Thyroid gland (tissue), 4 donors: ENCODE measurements around the gene AFAP1. TPM values are rescaled to one million over a fixed set of nuclear protein-coding genes. Genes with fewer than 3 reads are reported as not detected.

Experiments used
- DNase-seq, 2 donors: peaks; one replicate each; pipeline ENCODE4 v3.0.0-alpha.2; 2019
- H3K27ac ChIP-seq, 3 donors: fragments of 200-600 bp; sonication (generic); 1 replicate in 2 of 3; 2 replicates in 1 of 3; pipeline ENCODE4 v1.5.1; 2016 to 2019; ENCODE audit warnings: mild to moderate bottlenecking in 1 of 3, moderate library complexity in 1 of 3
- H3K27me3 ChIP-seq: fragments of 200-600 bp; sonication (generic); one replicate; pipeline ENCODE4 v1.5.1; 2019
- H3K36me3 ChIP-seq, 2 donors: fragments of 200-600 bp; sonication (generic); one replicate each; pipeline ENCODE4 v1.5.1; 2016 to 2019
- H3K4me1 ChIP-seq, 2 donors: fragments of 200-600 bp; sonication (generic); one replicate each; pipeline ENCODE4 v1.5.1; 2017 to 2019
- H3K4me3 ChIP-seq, 3 donors: fragments of 200-600 bp; sonication (generic); replicated peaks in 1 of 3; 1 replicate in 2 of 3; 2 replicates in 1 of 3; pipeline ENCODE4 v1.5.1; 2016; ENCODE audit warnings: mild to moderate bottlenecking in 1 of 3
- H3K9me3 ChIP-seq: fragments of 200-600 bp; sonication (generic); one replicate; pipeline ENCODE4 v1.5.1; 2017
- CTCF ChIP-seq, 6 experiments: fragments of 200-600 bp in 3 of 6; fragments of 450-650 bp in 3 of 6; sonication (generic) in 3 of 6; IDR thresholded peaks; one replicate each; pipeline ENCODE4 v1.5.1; 2016 to 2019; ENCODE audit warnings: antibody characterized with exemption in 6 of 6, mild to moderate bottlenecking in 2 of 6, inconsistent platforms in 1 of 6, moderate library complexity in 1 of 6
- POLR2A ChIP-seq, 2 donors: fragments of 450-650 bp; IDR thresholded peaks; one replicate each; pipeline ENCODE4 v1.6.1; 2017; ENCODE audit warnings: antibody characterized with exemption in 2 of 2, mild to moderate bottlenecking in 2 of 2, moderate library complexity in 1 of 2
- WGBS, 2 donors: methylation state at CpG; one replicate each; pipeline ENCODE4 v1.1.5; 2017; 5-methylcytosine and 5-hydroxymethylcytosine counted together
- intact Hi-C: fragments of 100-400 bp; cut with DNase I; formaldehyde crosslinking; loops from one replicate; pipeline ENCODE4 v1.15.1; 2023
- total RNA-seq, 4 donors: library from RNA; depleted of rRNA; stranded (reverse); fragments of >200 nt; gene quantifications; one replicate each; pipeline ENCODE4 v1.2.3, GENCODE V29; 2016

The AFAP1 gene
- total RNA-seq, 4 donors from 2014 or later, result 12.3 to 33.3 (median 26.2) TPM

DNA sequence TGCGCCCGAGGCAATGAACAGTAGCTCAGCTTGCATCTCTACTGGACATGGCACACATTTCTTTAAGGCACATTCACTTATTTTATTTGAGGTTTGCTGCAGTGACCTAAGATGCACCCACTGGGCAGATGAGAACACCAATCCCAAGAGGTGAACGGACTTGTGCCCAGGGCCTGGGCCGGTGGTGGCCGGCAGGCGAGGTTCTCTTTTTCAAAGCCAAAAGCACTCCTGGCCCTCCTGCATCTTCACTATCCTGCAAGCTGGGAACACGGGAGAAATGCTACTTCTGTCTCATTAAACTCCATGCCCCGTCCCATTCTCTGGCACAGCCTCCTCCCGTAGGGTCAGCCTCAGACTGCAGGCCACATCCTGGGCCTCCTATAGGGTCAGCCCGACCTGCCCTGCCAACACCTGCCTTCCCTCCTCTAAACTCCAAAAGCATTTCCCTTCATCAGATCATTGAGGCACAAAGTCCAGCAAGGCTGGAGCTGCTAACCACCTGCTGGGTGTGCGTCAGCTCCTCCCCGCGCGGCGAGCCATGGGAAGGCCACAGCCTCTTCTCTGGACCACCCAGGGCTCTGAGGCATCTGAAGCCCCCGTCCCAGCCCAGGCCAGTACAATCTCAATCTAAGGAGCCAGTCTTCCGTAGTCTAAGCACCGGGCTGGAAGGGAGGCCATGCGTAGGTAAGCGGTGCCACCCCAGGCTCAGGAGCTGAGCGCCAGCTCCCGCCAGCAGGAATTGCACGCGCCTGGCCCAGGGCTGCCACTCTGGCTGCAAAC, 166.1 kb downstream of the AFAP1 start:
- H3K9me3 ChIP-seq, result no peaks in the 10 kb centered on the region
- H3K4me3 ChIP-seq, result no peak overlapping the region
- H3K4me1 ChIP-seq, result peaks cover 13 to 17% of the 10 kb centered on the region in 2 donors
- DNase-seq, result no peak
- TF ChIP-seq POLR2A (IDR thresholded peaks at IDR 0.05) (no peak), CTCF (IDR thresholded peaks at IDR 0.05) (no peak)
- peak overlapping the region in 2 of 3 donors; percentile 74 to 93 for H3K27ac ChIP-seq
- H3K27me3 ChIP-seq, result no peaks in the 10 kb centered on the region
- peaks cover 2 to 28% of the 10 kb centered on the region in 2 donors for H3K36me3 ChIP-seq
- intact Hi-C loops, result no loop called here
- WGBS, 2 donors, result 96% methylated on average over 21 to 23 of the region's 24 CpGs

GRCh38 chr4:7772711-7773385, 166.8 kb downstream of the AFAP1 start:
- 81 to 82% methylated on average over 29 to 31 of the region's 31 CpGs for WGBS, 2 donors
- DNase-seq, result peak; percentile 29 to 49
- H3K9me3 ChIP-seq, result no peaks in the 10 kb centered on the region

GRCh38 chr4:7771541-7772507, 167.8 kb downstream of the AFAP1 start:
- H3K27ac ChIP-seq, result peak overlapping the region in 1 of 3 donors; percentile 93
- no peaks in the 10 kb centered on the region for H3K9me3 ChIP-seq
- intact Hi-C loops, result no loop called here
- WGBS, 2 donors, result 80 to 86% methylated on average over 26 of the region's 26 CpGs
- peaks cover 5 to 19% of the 10 kb centered on the region in 2 donors for H3K36me3 ChIP-seq
- peaks cover 17 to 20% of the 10 kb centered on the region in 2 donors for H3K4me1 ChIP-seq
- H3K4me3 ChIP-seq, result no peak overlapping the region
- DNase-seq, result no peak
- no peaks in the 10 kb centered on the region for H3K27me3 ChIP-seq
- no peak for TF ChIP-seq POLR2A (IDR thresholded peaks at IDR 0.05)
- no peak for TF ChIP-seq CTCF (IDR thresholded peaks at IDR 0.05)

More at GRCh38 chr4:7772711-7773385, 166.8 kb downstream of the AFAP1 start:
- H3K4me1 ChIP-seq, result peaks cover 13 to 17% of the 10 kb centered on the region in 2 donors
- intact Hi-C loops, result no loop called here
- peak overlapping the region in 1 of 3 donors; percentile 93 for H3K27ac ChIP-seq
- H3K27me3 ChIP-seq, result no peaks in the 10 kb centered on the region
- no peak overlapping the region for H3K4me3 ChIP-seq
- peaks cover 5 to 27% of the 10 kb centered on the region in 2 donors for H3K36me3 ChIP-seq
- TF ChIP-seq CTCF (IDR thresholded peaks at IDR 0.05) (no peak), POLR2A (IDR thresholded peaks at IDR 0.05) (no peak)

DNA sequence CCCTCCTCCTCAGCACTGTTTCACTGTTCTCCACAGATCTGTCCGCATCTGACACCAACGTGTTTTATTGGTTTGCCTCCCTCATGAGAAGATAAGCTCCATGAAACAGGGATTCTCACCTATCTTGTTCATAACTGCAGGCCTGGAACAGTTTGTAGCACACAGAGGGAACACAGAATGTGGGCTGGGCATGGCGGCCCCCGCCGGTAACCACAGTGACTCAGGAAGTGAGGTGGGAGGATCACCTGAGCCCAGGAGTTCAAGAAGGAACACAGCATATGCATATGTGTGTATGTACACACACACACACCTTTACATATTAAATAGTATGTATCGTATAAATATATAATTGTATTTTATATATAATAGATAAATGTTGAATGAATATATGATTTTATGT, 168.6 kb downstream of the AFAP1 start:
- 87 to 90% methylated on average over 6 of the region's 6 CpGs for WGBS, 2 donors
- Histone ChIP-seq H3K27ac (no peak overlapping the region), H3K27me3 (no peaks in the 10 kb centered on the region), H3K9me3 (no peaks in the 10 kb centered on the region), H3K4me3 (no peak overlapping the region), H3K4me1 (peaks cover 21 to 28% of the 10 kb centered on the region in 2 donors), H3K36me3 (peaks cover 5 to 19% of the 10 kb centered on the region in 2 donors)
- TF ChIP-seq CTCF (IDR thresholded peaks at IDR 0.05) (no peak), POLR2A (IDR thresholded peaks at IDR 0.05) (no peak)
- no peak for DNase-seq
- intact Hi-C loops, result no loop called here
